Right ventricle myocardium inferior (tissue), 1 donor: ENCODE data around the gene SLC4A1AP. TPM values are rescaled to one million over a fixed set of nuclear protein-coding genes. Genes with fewer than 3 reads are reported as not detected.
A peak's percentile ranks its signal among the peaks of the same experiment; 100 is the strongest.

ENCODE experiments used
- ATAC-seq: fragments of 200-7000 bp; cut with Tn5 transposase; one replicate; pipeline ENCODE4 v1.9.1; 2020; ENCODE audit warnings: mild to moderate bottlenecking, moderate library complexity
- DNase-seq: peaks from one replicate; pipeline ENCODE4 v3.0.0; 2021; ENCODE audit errors: missing footprints
- intact Hi-C: fragments of 100-400 bp; cut with DNase I; formaldehyde crosslinking; loops from one replicate; pipeline ENCODE4 v1.11.0; 2022
- total RNA-seq: library from RNA; stranded (reverse); fragmentation: NEBNext Ultra II Directional; extraction: Animal tissue kit (Norgen Biotek cat#: 25700); gene quantifications from one replicate; pipeline ENCODE4 v1.2.1, GENCODE V29; 2021
- donor health status: DM: no; HTN: yes; CAD: no; lungs with severe emphysema.

The SLC4A1AP gene
- total RNA-seq, 1 donor from 2014 or later, result 20.6 TPM

DNA sequence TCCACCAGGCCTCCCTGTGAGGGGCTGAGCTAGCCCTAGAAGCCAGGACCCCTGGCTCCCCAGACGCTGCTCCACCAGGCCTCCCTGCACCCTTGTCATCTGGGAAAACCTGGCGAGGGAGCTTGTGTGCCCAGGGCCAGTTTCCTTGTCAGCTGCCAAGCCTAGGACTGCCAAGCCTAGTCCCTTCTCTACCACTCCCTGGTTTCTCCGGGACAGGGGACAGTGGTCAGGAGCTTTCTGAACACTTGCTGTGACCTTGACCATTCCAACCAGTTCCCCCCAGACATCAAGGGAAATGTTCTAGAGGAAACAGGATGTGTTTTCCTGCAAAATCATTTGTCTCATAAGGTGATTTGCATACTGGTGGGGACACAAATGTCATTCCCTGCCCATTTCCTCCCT, 66.6 kb downstream of the SLC4A1AP start:
- peak; percentile 42 for ATAC-seq
- intact Hi-C loops, result no loop called here
- DNase-seq, result no peak

DNA sequence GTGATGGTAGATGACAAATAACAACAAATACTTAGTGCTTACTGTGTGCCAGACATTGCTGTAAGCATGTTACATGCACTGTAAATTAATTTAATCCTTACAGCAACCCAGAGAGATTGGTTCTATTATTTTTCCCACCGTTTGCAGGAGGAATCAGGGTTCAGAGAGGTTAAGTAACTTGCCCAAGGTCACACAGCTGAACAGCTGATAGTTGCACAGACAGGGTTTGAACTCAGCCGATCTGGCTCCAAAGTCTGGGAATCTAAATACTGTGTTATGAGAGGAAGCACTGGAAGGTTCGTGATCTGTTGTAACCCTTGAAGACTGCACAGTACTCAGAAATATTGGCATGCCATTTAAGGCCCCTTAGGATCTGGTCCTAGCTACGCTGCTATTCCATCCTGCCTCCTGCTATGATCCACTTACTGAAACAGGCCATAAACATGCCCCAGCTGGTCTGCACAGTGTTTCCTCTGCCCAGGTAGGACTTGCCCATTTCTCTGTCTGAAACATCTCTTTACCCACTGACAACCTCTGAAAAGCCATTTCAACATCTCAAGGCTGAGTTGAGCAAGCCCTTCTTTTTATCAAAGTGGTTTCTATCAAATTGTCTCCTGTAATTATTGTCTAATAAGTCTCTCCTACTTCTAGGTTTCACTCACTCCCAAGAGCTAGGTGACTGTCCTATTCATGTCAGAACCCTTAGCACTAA, 67.4 kb downstream of the SLC4A1AP start:
- ATAC-seq (no peak), DNase-seq (no peak)
- intact Hi-C loops, result no loop called here

DNA sequence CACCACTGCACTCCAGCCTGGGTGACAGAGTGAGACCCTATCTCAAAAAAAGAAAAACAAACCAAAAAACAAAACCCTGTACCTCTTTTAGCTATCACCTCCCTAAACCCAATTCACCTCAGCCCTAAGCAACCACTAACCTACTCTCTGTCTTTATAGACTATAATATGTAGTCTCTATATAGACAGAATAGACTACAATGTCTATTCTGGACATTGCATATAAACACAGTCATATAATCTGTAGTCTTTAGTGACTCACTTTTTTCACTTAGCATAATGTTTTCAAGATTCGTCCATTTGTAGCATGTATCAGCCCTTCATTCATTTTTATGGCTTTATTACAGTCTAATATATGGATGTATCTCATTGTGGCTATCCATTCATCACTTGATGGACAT, 70.6 kb downstream of the SLC4A1AP start:
- ATAC-seq, result no peak
- no peak for DNase-seq
- intact Hi-C loops, result no loop called here

GRCh38 chr2:27735263-27735904, 71.7 kb downstream of the SLC4A1AP start:
- intact Hi-C loops, result no loop called here
- ATAC-seq (peak; percentile 93), DNase-seq (peak; percentile 92)

DNA sequence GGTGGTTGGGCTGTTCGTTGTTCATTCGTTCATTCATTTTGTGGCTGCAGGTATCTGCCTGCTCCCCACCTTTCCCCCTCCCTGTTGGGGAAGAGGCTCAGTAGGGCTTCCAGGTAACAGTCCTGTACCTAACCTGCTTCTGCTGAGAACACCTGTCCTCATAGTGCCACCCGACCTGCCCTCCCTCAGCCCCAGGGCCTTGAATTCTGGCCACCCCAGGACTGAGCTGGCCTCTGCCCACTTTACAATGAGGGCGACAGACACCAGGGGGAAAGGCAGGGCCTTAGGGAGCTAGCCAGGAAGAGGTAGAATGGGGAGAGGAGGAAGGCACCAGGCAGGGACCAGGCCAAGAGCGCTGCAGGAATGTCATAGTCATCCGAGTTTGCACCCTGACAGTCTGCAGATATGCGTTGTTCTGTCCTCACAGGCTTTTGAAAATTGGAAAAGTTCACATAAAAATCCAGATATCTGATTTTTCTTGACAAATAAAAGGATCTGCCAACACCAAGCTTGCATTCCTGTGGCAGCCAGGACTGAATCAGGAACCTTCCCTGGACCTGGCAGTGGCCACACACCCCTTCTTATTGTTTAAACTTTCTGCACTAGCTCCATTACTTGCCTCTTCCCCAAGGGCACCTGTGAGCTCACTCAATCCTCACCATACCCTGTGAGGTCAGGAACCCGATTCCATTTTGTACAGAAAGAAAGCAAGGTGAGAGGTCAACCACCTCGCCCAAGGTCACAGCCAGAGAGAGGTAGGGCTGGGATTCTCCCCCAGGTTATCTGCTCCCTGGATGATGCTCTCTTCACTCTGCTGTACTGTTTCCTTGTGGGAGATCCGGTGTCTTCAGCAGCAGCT, 72.6 kb downstream of the SLC4A1AP start:
- intact Hi-C loops, result no loop called here
- no peak for ATAC-seq
- DNase-seq, result no peak

DNA sequence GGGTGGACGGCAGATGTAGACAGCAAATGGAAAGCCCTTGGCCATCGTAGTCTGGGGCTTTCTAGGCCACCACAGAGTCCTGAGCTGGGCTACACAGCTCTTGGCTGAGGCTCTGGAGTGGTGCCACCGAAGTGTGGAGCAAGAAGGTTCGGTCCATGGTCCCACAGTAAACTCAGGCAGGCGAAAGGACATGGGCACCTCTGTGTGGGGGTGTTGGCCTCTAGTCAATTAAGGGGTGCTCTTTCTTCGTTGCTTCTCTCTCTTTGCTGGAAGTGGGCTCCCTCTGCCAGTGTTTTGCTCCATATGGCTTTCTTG, 73.2 kb downstream of the SLC4A1AP start:
- intact Hi-C loops, result no loop called here
- DNase-seq (no peak), ATAC-seq (no peak)

GRCh38 chr2:27737676-27738348, 74.1 kb downstream of the SLC4A1AP start:
- ATAC-seq, result no peak
- intact Hi-C loops, result no loop called here
- no peak for DNase-seq

DNA sequence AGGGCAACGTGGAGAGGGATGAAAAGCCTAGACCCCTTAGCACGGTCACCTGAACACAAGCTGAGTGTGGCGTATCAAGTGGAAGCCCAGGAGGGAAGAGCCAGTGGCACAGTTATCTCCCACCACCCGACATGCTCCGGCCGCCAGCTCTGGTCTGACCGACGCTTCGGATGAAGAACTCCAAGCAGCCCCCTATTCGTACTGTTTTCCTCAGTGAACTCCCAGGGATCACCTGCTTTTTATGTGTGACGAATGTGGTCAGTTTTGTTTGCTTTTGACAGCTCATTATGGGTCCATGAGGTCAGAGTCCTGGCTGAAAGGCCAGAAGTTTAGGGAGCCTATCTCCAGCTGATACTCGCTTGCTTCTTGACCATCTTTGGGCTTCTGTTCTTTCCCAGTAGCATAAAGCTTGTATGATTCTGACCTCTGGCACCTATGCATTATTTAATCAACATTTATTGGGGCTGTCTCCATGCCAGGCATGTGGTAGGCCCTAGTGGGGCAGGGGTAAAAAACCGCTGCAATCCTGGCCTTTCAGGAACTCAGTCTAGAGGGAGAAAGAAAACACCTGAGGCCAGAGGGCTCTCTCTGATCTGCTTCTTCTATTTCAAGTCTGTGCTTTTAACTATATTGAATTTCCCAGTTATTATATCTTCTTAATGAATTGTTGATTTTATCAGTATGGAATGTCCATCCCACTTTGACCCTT, 74.8 kb downstream of the SLC4A1AP start:
- ATAC-seq, result no peak
- intact Hi-C loops, result no loop called here

DNA sequence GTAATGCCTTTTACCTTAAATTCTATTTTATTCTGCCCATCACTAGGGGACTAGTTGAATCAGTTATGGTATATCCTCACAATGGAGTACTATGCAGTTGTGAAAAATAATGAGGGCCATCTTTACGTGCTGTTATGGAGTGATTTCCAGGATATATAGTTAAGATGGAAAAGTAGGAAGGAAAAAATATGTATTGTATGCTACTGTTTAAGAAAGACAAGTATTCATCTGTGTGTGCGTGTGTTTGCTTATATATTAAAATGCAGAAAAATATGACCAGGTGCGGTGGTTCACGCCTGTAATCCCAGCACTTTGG, 75.3 kb downstream of the SLC4A1AP start:
- no peak for DNase-seq
- intact Hi-C loops, result no loop called here

More for the DNA sequence above, 74.8 kb downstream of the SLC4A1AP start:
- DNase-seq, result no peak

GRCh38 chr2:27741673-27742072, 78.0 kb downstream of the SLC4A1AP start:
- no peak for DNase-seq
- intact Hi-C loops, result no loop called here
- no peak for ATAC-seq

More for the DNA sequence above, 75.3 kb downstream of the SLC4A1AP start:
- no peak for ATAC-seq

DNA sequence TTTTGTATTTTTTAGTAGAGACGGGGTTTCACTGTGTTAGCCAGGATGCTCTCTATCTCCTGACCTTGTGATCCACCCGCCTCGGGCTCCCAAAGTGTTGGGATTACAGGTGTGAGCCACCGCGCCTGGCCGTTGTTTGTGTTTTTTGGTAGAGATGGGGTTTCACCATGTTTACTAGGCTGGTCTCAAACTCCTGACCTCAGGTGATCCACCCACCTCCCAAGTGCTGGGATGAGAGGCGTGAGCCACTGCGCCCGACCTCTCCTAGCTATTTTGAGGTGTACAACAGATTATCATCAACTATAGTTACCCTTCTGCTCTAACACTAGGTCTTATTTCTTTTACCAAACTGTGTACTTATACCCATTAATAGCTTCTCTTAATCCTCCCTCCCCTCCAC, 78.9 kb downstream of the SLC4A1AP start:
- no peak for DNase-seq
- intact Hi-C loops, result no loop called here
- ATAC-seq, result no peak

Other genes starting within 250 kb of the SLC4A1AP start
- 58.4 TPM for gene NRBP1, start 235.3 kb upstream of the SLC4A1AP start, total RNA-seq
- gene KRTCAP3, start 221.5 kb upstream of the SLC4A1AP start, total RNA-seq, result 0.60 TPM
- gene IFT172, start 174.1 kb upstream of the SLC4A1AP start, total RNA-seq, result 19.3 TPM
- 2.9 TPM for gene FNDC4, start 168.7 kb upstream of the SLC4A1AP start, total RNA-seq
- gene GCKR, start 167.1 kb upstream of the SLC4A1AP start, total RNA-seq, result not detected
- 18.3 TPM for gene ZNF512, start 80.8 kb upstream of the SLC4A1AP start, total RNA-seq
- gene CCDC121, start 34.9 kb upstream of the SLC4A1AP start, total RNA-seq, result 6.2 TPM
- 18.9 TPM for gene GPN1, start 34.8 kb upstream of the SLC4A1AP start, total RNA-seq
- 26.3 TPM for gene SUPT7L, start 275 bp upstream of the SLC4A1AP start, total RNA-seq
- 360 TPM for gene MRPL33, start 107.8 kb downstream of the SLC4A1AP start, total RNA-seq
- 4.0 TPM for gene RBKS, start 226.5 kb downstream of the SLC4A1AP start, total RNA-seq
- 53.0 TPM for gene BABAM2, start 226.8 kb downstream of the SLC4A1AP start, total RNA-seq